H9 (cell line): ENCODE data around the gene CALHM5. TPM values are rescaled to one million over a fixed set of nuclear protein-coding genes. Genes with fewer than 3 reads are reported as not detected.

Experiments
- DNase-seq: peaks from one replicate; pipeline ENCODE4 v3.0.0-alpha.2; 2017
- H2AFZ ChIP-seq: one replicate; pipeline ENCODE4 v1.6.1; 2013; ENCODE audit warnings: mild to moderate bottlenecking, low read length, control low read depth, moderate library complexity
- H2AK5ac ChIP-seq: 2 replicates; pipeline ENCODE4 v1.6.1; 2013; ENCODE audit warnings: low read length, control low read depth, mixed read lengths; ENCODE audit not compliant: insufficient read length
- H2BK120ac ChIP-seq: one replicate; pipeline ENCODE4 v1.6.1; 2013; ENCODE audit warnings: low read depth, mild to moderate bottlenecking, low read length, control low read depth, inconsistent platforms; ENCODE audit not compliant: poor library complexity, severe bottlenecking
- H2BK12ac ChIP-seq: 2 replicates; pipeline ENCODE4 v1.6.1; 2013; ENCODE audit warnings: low read length, control low read depth, mixed read lengths, low read depth; ENCODE audit not compliant: insufficient read length
- H2BK15ac ChIP-seq: 2 replicates; pipeline ENCODE4 v1.6.1; 2013; ENCODE audit warnings: low read depth, low read length, control low read depth
- H2BK20ac ChIP-seq: one replicate; pipeline ENCODE4 v1.6.1; 2013; ENCODE audit warnings: low read depth, mild to moderate bottlenecking, low read length, control low read depth, inconsistent platforms; ENCODE audit not compliant: poor library complexity, severe bottlenecking
- H2BK5ac ChIP-seq: 2 replicates; pipeline ENCODE4 v1.6.1; 2013; ENCODE audit warnings: low read length, control low read depth, mixed read lengths; ENCODE audit not compliant: insufficient read length
- H3K14ac ChIP-seq: 2 replicates; pipeline ENCODE4 v1.6.1; 2013; ENCODE audit warnings: low read length, control low read depth; ENCODE audit not compliant: insufficient read depth
- H3K18ac ChIP-seq: 2 replicates; pipeline ENCODE4 v1.6.1; 2013; ENCODE audit warnings: low read depth, mild to moderate bottlenecking, mixed read lengths, low read length, control low read depth; ENCODE audit not compliant: insufficient read length
- H3K23ac ChIP-seq: 2 replicates; pipeline ENCODE4 v1.6.1; 2013; ENCODE audit warnings: low read length, control low read depth, mixed read lengths, low read depth; ENCODE audit not compliant: insufficient read length
- H3K23me2 ChIP-seq: 2 replicates; pipeline ENCODE4 v1.6.1; 2013; ENCODE audit warnings: low read depth, mild to moderate bottlenecking, mixed read lengths, low read length, control low read depth; ENCODE audit not compliant: insufficient read length, poor library complexity, severe bottlenecking
- H3K27ac ChIP-seq: 2 replicates; pipeline ENCODE4 v1.5.1; 2013; ENCODE audit warnings: low read length, control low read depth, mixed read lengths, low read depth; ENCODE audit not compliant: insufficient read length
- H3K27me3 ChIP-seq: 2 replicates; pipeline ENCODE4 v1.6.1; 2013; ENCODE audit warnings: low read length, control low read depth, inconsistent platforms; ENCODE audit not compliant: insufficient read depth
- H3K4ac ChIP-seq: 2 replicates; pipeline ENCODE4 v1.6.1; 2013; ENCODE audit warnings: low read depth, mild to moderate bottlenecking, control low read depth, inconsistent platforms, low read length, moderate library complexity
- H3K4me1 ChIP-seq: 2 replicates; pipeline ENCODE4 v1.6.1; 2013; ENCODE audit warnings: low read length, control low read depth, inconsistent platforms; ENCODE audit not compliant: insufficient read depth
- H3K4me2 ChIP-seq: 2 replicates; pipeline ENCODE4 v1.6.1; 2013; ENCODE audit warnings: low read length, control low read depth, mixed read lengths; ENCODE audit not compliant: insufficient read length, insufficient read depth
- H3K56ac ChIP-seq: 2 replicates; pipeline ENCODE4 v1.6.1; 2013; ENCODE audit warnings: low read depth, mild to moderate bottlenecking, mixed read lengths, low read length, control low read depth; ENCODE audit not compliant: insufficient read length
- H3K79me1 ChIP-seq: 2 replicates; pipeline ENCODE4 v1.6.1; 2013; ENCODE audit warnings: low read depth, mild to moderate bottlenecking, moderate library complexity, low read length, control low read depth, inconsistent platforms; ENCODE audit not compliant: insufficient read depth, poor library complexity, severe bottlenecking
- H3K79me2 ChIP-seq: 2 replicates; pipeline ENCODE4 v1.6.1; 2013; ENCODE audit warnings: low read length, control low read depth, inconsistent platforms; ENCODE audit not compliant: insufficient read depth
- H3K9ac ChIP-seq: 2 replicates; pipeline ENCODE4 v1.6.1; 2013; ENCODE audit warnings: low read length, control low read depth, mixed read lengths; ENCODE audit not compliant: insufficient read length; ENCODE audit errors: extremely low read depth
- H3K9me3 ChIP-seq: one replicate; pipeline ENCODE4 v1.6.1; 2013; ENCODE audit warnings: low read depth, low read length, inconsistent platforms; ENCODE audit not compliant: control insufficient read depth
- H3T11ph ChIP-seq: one replicate; pipeline ENCODE4 v1.6.1; 2013; ENCODE audit warnings: mild to moderate bottlenecking, low read length, control low read depth, inconsistent platforms
- H4K20me1 ChIP-seq: one replicate; pipeline ENCODE4 v1.6.1; 2013; ENCODE audit not compliant: control insufficient read depth, insufficient read length, insufficient read depth
- H4K5ac ChIP-seq: 2 replicates; pipeline ENCODE4 v1.6.1; 2013; ENCODE audit warnings: low read depth, mild to moderate bottlenecking, mixed read lengths, low read length, control low read depth; ENCODE audit not compliant: insufficient read length
- H4K8ac ChIP-seq: replicated peaks from 2 replicates; pipeline ENCODE4 v1.6.1; 2013; ENCODE audit warnings: low read length, control low read depth, mixed read lengths, low read depth; ENCODE audit not compliant: insufficient read length
- H4K91ac ChIP-seq: 2 replicates; pipeline ENCODE4 v1.6.1; 2013; ENCODE audit warnings: low read depth, mild to moderate bottlenecking, moderate library complexity, mixed read lengths, low read length, control low read depth; ENCODE audit not compliant: insufficient read length
- H3K27ac Mint-ChIP-seq, 3 experiments: 2 replicates in 2 of 3; 3 replicates in 1 of 3; pipeline ENCODE4 v1.8.0; 2020 to 2021; ENCODE audit warnings: mixed read lengths in 3 of 3, mild to moderate bottlenecking in 1 of 3, moderate library complexity in 1 of 3
- H3K27me3 Mint-ChIP-seq: 2 replicates; pipeline ENCODE4 v1.8.0; 2021; ENCODE audit warnings: low read depth, mild to moderate bottlenecking, moderate library complexity, mixed read lengths
- H3K36me3 Mint-ChIP-seq, 3 experiments: 2 replicates in 2 of 3; 3 replicates in 1 of 3; pipeline ENCODE4 v1.8.0; 2020 to 2021; ENCODE audit warnings: low read depth in 3 of 3, mixed read lengths in 3 of 3; ENCODE audit not compliant: insufficient read depth in 1 of 3
- H3K4me1 Mint-ChIP-seq, 2 experiments: 2 replicates each; pipeline ENCODE4 v1.8.0; 2020; ENCODE audit warnings: mixed read lengths in 2 of 2
- H3K4me3 Mint-ChIP-seq, 2 experiments: 2 replicates in 1 of 2; 3 replicates in 1 of 2; pipeline ENCODE4 v1.8.0; 2020 to 2021; ENCODE audit warnings: mild to moderate bottlenecking in 2 of 2, mixed read lengths in 2 of 2, moderate library complexity in 1 of 2
- H3K9me3 Mint-ChIP-seq, 2 experiments: 2 replicates in 1 of 2; 3 replicates in 1 of 2; pipeline ENCODE4 v1.8.0; 2020; ENCODE audit warnings: mild to moderate bottlenecking in 2 of 2, mixed read lengths in 2 of 2, moderate library complexity in 1 of 2
- CTCF ChIP-seq: fragments of 200-600 bp; sonication (generic); conservative IDR thresholded peaks from 3 replicates; pipeline ENCODE4 v1.8.0; 2021; ENCODE audit warnings: antibody characterized with exemption, mild to moderate bottlenecking
- WGBS: extraction: QIAGEN DNeasy Blood & Tissue Kit; methylation state at CpG from one replicate; pipeline ENCODE4 v1.1.7; 2013; ENCODE audit warnings: missing lambda C conversion rate, low lambda C conversion rate, mixed read lengths; ENCODE audit not compliant: insufficient read length; ENCODE audit errors: extremely low coverage; 5-methylcytosine and 5-hydroxymethylcytosine counted together
- total RNA-seq: library from RNA; stranded (reverse); gene quantifications from 2 replicates; pipeline ENCODE4 v1.2.1, GENCODE V29; 2021

Gene CALHM5
- total RNA-seq, 1 experiment from 2014 or later: 0.09 TPM

GRCh38 chr6:116512111-116512559, 696 bp downstream of the CALHM5 start:
- H3K27ac ChIP-seq: no peak overlapping the region
- TF ChIP-seq CTCF: no peak
- no CpG with 5 or more reads among the region's 4 CpGs for WGBS

More at GRCh38 chr6:116512111-116512559, 696 bp downstream of the CALHM5 start:
- peak overlapping the region; percentile 34 for H4K5ac ChIP-seq
- Mint-ChIP-seq H3K4me3 (no peak overlapping the region), H3K9me3 (peaks cover 0 to 7% of the 10 kb centered on the region in 2 experiments; a peak in 3 of 5 replicates), H3K36me3 (peaks cover 0 to 6% (median 2%) of the 10 kb centered on the region in 3 experiments; a peak in 1 of 7 replicates), H3K4me1 (peaks cover 11 to 18% of the 10 kb centered on the region in 2 experiments), H3K27ac (peak overlapping the region; percentile 3 to 82 (median 74); a peak in 3 of 7 replicates), H3K27me3 (no peaks in the 10 kb centered on the region; the same call in 1 of the 2 replicates)
- no peak overlapping the region for H4K8ac ChIP-seq
- no peaks in the 10 kb centered on the region for H3K23me2 ChIP-seq
- H3K14ac ChIP-seq: no peak overlapping the region
- H4K20me1 ChIP-seq: no peaks in the 10 kb centered on the region
- H2BK15ac ChIP-seq: no peak overlapping the region
- H2AFZ ChIP-seq: peak overlapping the region; percentile 76
- H2AK5ac ChIP-seq: no peak overlapping the region
- H3K79me1 ChIP-seq: no peaks in the 10 kb centered on the region
- no peak overlapping the region for H3K56ac ChIP-seq
- H3K27me3 ChIP-seq: no peaks in the 10 kb centered on the region
- no peak overlapping the region for H3T11ph ChIP-seq
- peak overlapping the region; percentile 35 for H3K18ac ChIP-seq
- no peak for DNase-seq
- H3K4me2 ChIP-seq: no peak overlapping the region
- H3K4me1 ChIP-seq: peaks cover 4% of the 10 kb centered on the region; the same call in 1 of the 2 replicates
- H2BK12ac ChIP-seq: no peak overlapping the region
- H4K91ac ChIP-seq: no peak overlapping the region
- H2BK20ac ChIP-seq: no peak overlapping the region
- H3K9me3 ChIP-seq: no peaks in the 10 kb centered on the region
- H3K4ac ChIP-seq: no peak overlapping the region
- H3K9ac ChIP-seq: no peak overlapping the region
- H2BK5ac ChIP-seq: no peak overlapping the region
- H2BK120ac ChIP-seq: no peak overlapping the region
- no peaks in the 10 kb centered on the region for H3K79me2 ChIP-seq
- no peak overlapping the region for H3K23ac ChIP-seq
